ENCODE results near the gene BID.
"Not testable (repeated sequence)": the region's sequence is repeated elsewhere in the genome, so short reads cannot be mapped to it uniquely, and the experiment has no call there.

The BID gene

GRCh38 chr22:17699696-17700340 is 74.5 kb downstream of the BID start:
- DNase-seq (ENCODE audit: low read depth): no peak

DNA sequence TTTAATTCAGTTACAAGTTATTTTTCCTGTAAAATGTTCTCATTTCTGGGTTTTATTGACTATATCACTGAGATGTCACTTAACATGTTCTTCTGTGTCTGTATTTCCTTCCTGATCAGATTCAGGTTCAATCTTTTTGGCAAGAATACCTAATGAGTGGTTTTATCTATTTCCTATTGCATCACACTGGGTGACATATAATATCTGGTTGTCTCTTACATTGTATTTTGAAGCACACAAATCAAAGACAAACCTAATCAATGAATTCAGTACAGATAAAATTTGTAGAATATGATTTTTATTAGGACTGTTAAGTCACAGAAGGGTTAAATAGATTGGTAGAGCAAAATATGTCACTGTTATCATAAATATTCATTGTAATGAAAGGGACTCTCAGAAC is 75.3 kb downstream of the BID start:
- no peak for DNase-seq (ENCODE audit: low read depth)

- DNase-seq (ENCODE audit: low read depth): not testable (repeated sequence)
Measured at GRCh38 chr22:17698276-17698675, 76.0 kb downstream of the BID start.

DNA sequence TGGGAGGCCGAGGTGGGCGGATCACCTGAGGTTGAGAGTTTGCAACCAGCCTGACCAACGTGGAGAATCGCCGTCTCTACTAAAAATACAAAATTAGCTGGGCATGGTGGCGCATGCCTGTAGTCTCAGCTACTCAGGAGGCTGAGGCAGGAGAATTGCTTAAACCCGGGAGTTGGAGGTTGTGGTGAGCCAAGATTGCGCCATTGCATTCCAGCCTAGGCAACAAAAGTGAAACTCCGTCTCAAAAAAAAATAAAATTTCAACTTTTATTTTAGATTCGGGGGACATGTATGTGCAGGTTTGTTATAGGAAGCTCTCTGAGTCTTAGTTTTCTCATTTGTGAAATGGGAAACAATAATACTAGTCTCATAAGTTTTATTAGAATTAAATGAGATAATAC is 77.1 kb downstream of the BID start:
- not testable (repeated sequence) for DNase-seq (ENCODE audit: low read depth)

DNA sequence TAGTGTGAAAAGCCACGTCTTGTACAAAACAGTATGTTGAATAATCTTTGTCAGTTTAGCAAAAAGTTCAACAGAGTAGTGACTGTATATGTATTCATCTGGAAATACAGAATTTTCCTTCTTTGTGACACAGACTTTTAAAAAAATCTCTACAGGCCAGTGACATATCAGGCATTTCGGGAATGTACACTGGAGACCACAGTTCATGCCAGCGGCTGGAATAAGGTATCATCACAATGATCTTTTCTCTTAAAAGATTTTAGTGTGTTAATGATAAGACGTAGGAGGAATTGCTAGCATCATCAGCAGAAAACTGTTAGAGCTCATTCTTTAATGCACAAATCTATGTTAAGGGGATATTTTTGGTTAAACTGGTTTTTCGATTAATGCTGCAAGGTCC is 78.3 kb downstream of the BID start:
- no peak for DNase-seq (ENCODE audit: low read depth)

DNA sequence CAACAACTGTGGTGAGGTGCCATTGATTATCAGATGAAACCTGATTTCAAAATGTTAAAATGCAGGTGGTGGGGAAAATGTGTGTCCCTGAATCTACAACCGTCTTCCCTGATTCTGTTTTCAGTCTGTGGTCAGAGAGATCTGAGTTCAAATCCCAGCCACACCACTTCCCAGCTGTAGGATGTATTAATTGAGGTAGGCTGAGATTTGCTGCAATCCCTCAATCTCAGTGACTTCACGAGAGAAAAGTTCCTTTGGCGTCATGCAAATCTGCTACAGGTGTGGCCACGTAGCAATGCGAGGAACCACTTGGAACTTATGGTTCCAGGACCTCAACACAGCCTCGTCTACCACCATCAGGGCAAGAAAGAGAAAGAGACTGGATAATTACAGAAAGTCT is 79.5 kb downstream of the BID start:
- DNase-seq (ENCODE audit: low read depth): no peak

DNA sequence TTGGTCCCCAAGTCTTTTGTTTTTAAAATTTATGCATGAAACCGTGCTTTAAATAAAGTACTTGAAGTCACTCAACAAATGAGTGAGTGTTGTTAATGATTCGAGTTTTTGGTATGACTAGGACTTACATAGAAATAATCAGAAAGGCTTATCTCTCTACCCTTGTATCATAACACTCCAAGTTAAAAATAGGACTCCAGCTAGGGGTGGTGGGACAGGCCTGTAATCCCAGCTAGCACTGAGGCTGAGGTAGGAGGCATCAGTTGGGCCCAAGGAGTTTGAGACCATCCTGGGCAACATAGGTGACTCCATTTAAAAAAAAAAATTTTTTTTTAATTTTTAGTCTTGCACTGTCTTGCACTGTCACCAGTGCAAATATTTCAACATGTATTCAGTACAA is 80.1 kb downstream of the BID start:
- DNase-seq (ENCODE audit: low read depth): no peak

DNA sequence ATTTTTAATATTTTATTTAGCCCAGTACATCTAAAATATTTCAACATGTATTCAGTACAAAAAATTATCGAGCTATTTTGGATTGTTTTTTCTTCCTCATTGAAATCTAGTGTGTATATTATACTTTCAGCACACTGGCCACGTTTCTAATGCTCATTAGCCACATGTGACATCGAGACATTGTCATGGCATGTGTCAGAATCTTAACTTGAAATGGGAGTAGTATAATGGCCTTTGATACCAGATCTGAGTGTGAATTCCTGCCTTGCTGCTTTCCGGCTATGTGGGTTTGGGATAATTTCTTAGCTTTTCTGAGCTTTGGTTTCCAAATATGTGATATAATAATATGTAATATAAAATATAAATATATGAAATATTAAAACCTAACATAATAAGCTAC is 81.4 kb downstream of the BID start:
- no peak for DNase-seq (ENCODE audit: low read depth)

- no peak for DNase-seq (ENCODE audit: low read depth)
Measured at GRCh38 chr22:17684245-17684644, 90.0 kb downstream of the BID start.
